ENCODE data around the gene CTNNB1.

Gene CTNNB1

DNA sequence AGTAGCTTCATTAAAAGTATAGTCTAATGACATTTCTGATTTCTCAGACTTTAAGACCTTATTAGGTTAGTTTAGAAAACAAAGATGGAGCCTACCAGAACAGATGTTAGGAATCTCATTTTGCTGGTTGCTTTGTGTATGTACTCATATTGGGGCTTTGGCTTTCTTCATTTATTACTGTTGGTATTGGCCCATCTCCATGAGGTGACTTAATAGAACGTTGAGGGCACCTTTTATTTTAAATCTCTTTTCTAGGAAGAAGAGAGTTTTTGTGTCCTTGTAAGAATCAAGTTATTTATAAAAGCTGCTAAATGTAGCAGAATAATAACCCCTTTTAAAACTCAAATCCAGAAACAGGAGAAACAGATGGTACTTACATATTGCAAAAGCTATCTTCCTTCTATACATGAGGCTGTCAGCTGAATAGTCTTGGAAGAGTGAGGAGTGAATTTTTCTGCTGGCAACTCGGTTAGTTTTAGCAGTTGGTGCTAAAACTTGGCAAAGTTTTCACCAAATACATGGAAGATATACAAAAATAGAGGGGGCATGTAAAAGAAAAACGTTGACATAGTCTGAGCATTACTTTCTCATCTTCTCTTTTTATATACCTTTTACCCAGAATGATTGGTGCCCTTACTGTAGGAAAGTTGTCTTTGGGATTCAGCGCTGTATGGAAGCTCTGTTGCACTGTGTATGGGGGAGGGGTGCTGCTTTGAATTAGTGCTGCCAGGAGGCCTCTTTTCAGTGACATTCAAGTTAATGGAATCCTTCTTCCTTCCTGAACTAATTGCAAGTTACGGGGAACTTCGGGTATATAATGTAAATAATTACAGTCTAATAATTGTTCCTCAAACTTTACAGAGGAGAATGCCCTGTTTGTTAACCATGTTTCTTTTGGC is 35.8 kb downstream of the CTNNB1 start:
- Histone ChIP-seq H3K4me2 (no peak overlapping the region), H4K20me1 (ENCODE audit: insufficient read depth) (no peaks in the 10 kb centered on the region), H2AFZ (ENCODE audit: low read depth) (no peak overlapping the region), H3K27me3 (ENCODE audit: insufficient read depth, low read depth) (no peaks in the 10 kb centered on the region), H3K79me2 (ENCODE audit: insufficient read depth, low read depth) (no peaks in the 10 kb centered on the region), H3K9ac (no peak overlapping the region), H3K36me3 (ENCODE audit: insufficient read depth) (no peaks in the 10 kb centered on the region), H3K4me1 (ENCODE audit: low read depth, poor library complexity, severe bottlenecking) (no peaks in the 10 kb centered on the region), H3K27ac (no peak overlapping the region), H3K4me3 (IDR thresholded peaks at IDR 0.05; ENCODE audit: insufficient read depth, low read depth, low read length) (no peak overlapping the region)
- TF ChIP-seq CTCF (conservative IDR thresholded peaks at IDR 0.05; ENCODE audit: low read depth, low read length), result no peak

- H3K9ac ChIP-seq, result no peak overlapping the region
- H3K4me1 ChIP-seq (ENCODE audit: low read depth, poor library complexity, severe bottlenecking), result no peaks in the 10 kb centered on the region
- H4K20me1 ChIP-seq (ENCODE audit: insufficient read depth), result no peaks in the 10 kb centered on the region
- H3K27ac ChIP-seq, result no peak overlapping the region
- H3K4me2 ChIP-seq, result no peak overlapping the region
- H3K36me3 ChIP-seq (ENCODE audit: insufficient read depth), result no peaks in the 10 kb centered on the region
- no peak overlapping the region for H3K4me3 ChIP-seq (IDR thresholded peaks at IDR 0.05; ENCODE audit: insufficient read depth, low read depth, low read length)
- H2AFZ ChIP-seq (ENCODE audit: low read depth), result no peak overlapping the region
- no peaks in the 10 kb centered on the region for H3K79me2 ChIP-seq (ENCODE audit: insufficient read depth, low read depth)
- TF ChIP-seq CTCF (conservative IDR thresholded peaks at IDR 0.05; ENCODE audit: low read depth, low read length), result no peak
- no peaks in the 10 kb centered on the region for H3K27me3 ChIP-seq (ENCODE audit: insufficient read depth, low read depth)
Measured at GRCh38 chr3:41236228-41236627, 36.9 kb downstream of the CTNNB1 start.

DNA sequence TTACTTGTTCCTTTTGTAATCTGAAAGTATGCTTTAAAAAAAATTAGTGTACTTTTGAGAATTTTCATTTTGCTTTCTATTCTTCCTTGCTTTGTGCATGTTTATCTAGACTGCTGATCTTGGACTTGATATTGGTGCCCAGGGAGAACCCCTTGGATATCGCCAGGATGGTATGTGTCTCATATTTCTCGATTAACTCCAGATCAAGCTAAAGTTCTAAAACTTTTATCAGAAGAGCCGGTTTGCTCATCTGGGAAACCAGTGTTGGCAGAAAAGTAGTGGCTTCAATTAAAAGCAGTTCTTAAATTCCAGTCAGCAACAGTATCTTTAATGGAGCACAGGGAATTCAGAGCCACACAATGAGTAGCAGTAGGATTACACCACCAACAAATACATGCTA is 38.6 kb downstream of the CTNNB1 start:
- no peak for TF ChIP-seq CTCF (conservative IDR thresholded peaks at IDR 0.05; ENCODE audit: low read depth, low read length)
- H4K20me1 ChIP-seq (ENCODE audit: insufficient read depth), result no peaks in the 10 kb centered on the region
- H3K4me2 ChIP-seq, result no peak overlapping the region
- no peaks in the 10 kb centered on the region for H3K27me3 ChIP-seq (ENCODE audit: insufficient read depth, low read depth)
- H3K27ac ChIP-seq, result no peak overlapping the region
- H2AFZ ChIP-seq (ENCODE audit: low read depth), result no peak overlapping the region
- no peak overlapping the region for H3K9ac ChIP-seq
- no peaks in the 10 kb centered on the region for H3K36me3 ChIP-seq (ENCODE audit: insufficient read depth)
- no peak overlapping the region for H3K4me3 ChIP-seq (IDR thresholded peaks at IDR 0.05; ENCODE audit: insufficient read depth, low read depth, low read length)
- H3K4me1 ChIP-seq (ENCODE audit: low read depth, poor library complexity, severe bottlenecking), result no peaks in the 10 kb centered on the region
- no peaks in the 10 kb centered on the region for H3K79me2 ChIP-seq (ENCODE audit: insufficient read depth, low read depth)

- no peaks in the 10 kb centered on the region for H3K79me2 ChIP-seq (ENCODE audit: insufficient read depth, low read depth)
- no peak for TF ChIP-seq CTCF (conservative IDR thresholded peaks at IDR 0.05; ENCODE audit: low read depth, low read length)
- no peaks in the 10 kb centered on the region for H3K27me3 ChIP-seq (ENCODE audit: insufficient read depth, low read depth)
- H2AFZ ChIP-seq (ENCODE audit: low read depth), result no peak overlapping the region
- H3K36me3 ChIP-seq (ENCODE audit: insufficient read depth), result no peaks in the 10 kb centered on the region
- no peak overlapping the region for H3K9ac ChIP-seq
- H3K4me1 ChIP-seq (ENCODE audit: low read depth, poor library complexity, severe bottlenecking), result no peaks in the 10 kb centered on the region
- no peaks in the 10 kb centered on the region for H4K20me1 ChIP-seq (ENCODE audit: insufficient read depth)
- H3K4me2 ChIP-seq, result no peak overlapping the region
- no peak overlapping the region for H3K27ac ChIP-seq
- no peak overlapping the region for H3K4me3 ChIP-seq (IDR thresholded peaks at IDR 0.05; ENCODE audit: insufficient read depth, low read depth, low read length)
Measured at GRCh38 chr3:41239587-41239986, 40.3 kb downstream of the CTNNB1 start.

All from KMS-11 (cell line).